ENCODE results near the gene ATXN3L. TPM values are rescaled to one million over a fixed set of nuclear protein-coding genes. Genes with fewer than 3 reads are reported as not detected.

ATXN3L gene
- total RNA-seq, 2 experiments from 2014 or later = not detected

DNA sequence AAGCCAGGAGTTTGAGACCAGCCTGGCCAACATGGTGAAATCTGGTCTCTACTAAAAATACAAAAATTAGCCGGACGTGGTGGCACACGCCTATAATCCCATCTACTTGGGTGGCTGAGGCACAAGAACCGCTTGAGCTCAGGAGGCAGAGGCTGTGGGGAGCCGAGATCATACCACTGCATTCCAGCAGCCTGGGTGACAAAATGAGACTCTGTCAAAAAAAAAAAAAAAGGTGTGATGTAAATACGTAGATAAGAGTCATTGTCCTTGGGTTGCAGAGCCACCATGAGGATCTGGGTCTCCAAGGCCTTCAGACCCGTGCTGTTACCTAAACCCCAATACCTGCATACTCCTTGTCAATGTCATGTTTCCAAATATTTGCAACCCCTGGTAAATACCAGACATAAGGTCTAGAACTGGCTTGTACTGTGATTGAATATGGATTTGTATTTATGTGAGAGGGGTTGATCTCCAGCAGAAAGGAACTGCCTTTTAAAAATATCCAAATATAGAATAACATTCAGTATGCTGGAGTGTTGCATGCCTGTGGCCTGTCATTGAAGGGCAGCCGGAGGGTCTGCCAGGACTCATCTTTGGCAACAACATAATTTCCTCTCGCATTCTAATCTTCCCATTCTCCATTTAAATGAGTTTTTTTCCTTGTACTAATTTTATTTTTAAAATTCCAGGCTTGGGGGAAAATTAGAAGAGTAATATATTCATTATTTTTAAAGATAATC lies 40.4 kb downstream of the ATXN3L start:
- POLR2A ChIA-PET = no interaction called here

DNA sequence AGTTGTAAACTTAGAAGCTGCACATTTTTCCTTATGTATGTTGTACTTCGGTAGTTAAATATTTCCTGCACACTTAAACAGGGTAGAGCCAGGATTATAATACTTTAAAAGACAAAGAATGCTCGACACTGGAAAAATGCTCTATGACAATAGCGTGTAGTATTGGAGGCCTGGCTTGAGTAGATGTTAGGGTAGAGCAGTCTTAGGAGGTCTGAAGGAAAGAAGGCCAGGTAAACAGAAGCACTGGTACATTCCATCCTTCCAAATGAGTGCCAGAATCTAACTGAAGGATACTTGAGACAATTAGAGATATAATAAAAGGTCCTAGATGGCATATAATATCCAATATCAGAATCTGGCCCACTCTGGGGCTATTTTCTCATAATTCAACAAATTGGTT lies 42.3 kb downstream of the ATXN3L start:
- Mint-ChIP-seq H3K27ac (no peak overlapping the region), H3K27me3 (ENCODE audit: low read depth) (no peaks in the 10 kb centered on the region), H3K4me1 (ENCODE audit: low read depth) (no peaks in the 10 kb centered on the region), H3K36me3 (ENCODE audit: low read depth) (no peaks in the 10 kb centered on the region), H3K9me3 (ENCODE audit: insufficient read depth) (no peaks in the 10 kb centered on the region), H3K4me3 (no peak overlapping the region)
- ChIA-PET CTCF (no interaction called here), POLR2A (no interaction called here)
- ATAC-seq (no peak), DNase-seq (no peak)

More for the DNA sequence above, 40.4 kb downstream of the ATXN3L start:
- Mint-ChIP-seq H3K27me3 (ENCODE audit: low read depth) (no peaks in the 10 kb centered on the region), H3K9me3 (ENCODE audit: insufficient read depth) (no peaks in the 10 kb centered on the region), H3K4me1 (ENCODE audit: low read depth) (no peaks in the 10 kb centered on the region), H3K4me3 (no peak overlapping the region), H3K27ac (no peak overlapping the region), H3K36me3 (ENCODE audit: low read depth) (no peaks in the 10 kb centered on the region)
- CTCF ChIA-PET = no interaction called here
- DNase-seq (no peak), ATAC-seq (no peak)

DNA sequence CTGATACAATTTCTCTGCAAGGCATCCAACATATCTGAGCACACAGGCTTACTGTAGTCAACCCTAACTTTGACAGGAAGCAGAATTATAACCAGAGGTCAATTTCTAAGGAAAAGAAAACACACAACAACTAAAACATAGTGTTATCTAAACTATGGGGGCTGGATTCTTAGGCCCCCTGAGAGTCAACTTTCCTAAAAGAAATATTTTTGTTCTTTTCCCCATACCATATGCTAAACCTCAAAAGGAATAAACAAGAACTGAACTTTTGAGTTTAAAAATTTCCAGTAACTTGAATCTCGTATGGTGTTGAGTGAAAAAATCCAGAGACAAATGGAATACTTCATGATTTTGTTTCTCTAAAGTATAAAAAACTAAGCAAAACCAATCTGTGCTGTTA lies 42.9 kb downstream of the ATXN3L start:
- H3K27ac Mint-ChIP-seq = no peak overlapping the region
- no peaks in the 10 kb centered on the region for H3K4me1 Mint-ChIP-seq (ENCODE audit: low read depth)
- no peak overlapping the region for H3K4me3 Mint-ChIP-seq
- DNase-seq (no peak), ATAC-seq (no peak)
- H3K27me3 Mint-ChIP-seq (ENCODE audit: low read depth) = no peaks in the 10 kb centered on the region
- ChIA-PET CTCF (no interaction called here), POLR2A (no interaction called here)
- no peaks in the 10 kb centered on the region for H3K36me3 Mint-ChIP-seq (ENCODE audit: low read depth)
- H3K9me3 Mint-ChIP-seq (ENCODE audit: insufficient read depth) = no peaks in the 10 kb centered on the region

DNA sequence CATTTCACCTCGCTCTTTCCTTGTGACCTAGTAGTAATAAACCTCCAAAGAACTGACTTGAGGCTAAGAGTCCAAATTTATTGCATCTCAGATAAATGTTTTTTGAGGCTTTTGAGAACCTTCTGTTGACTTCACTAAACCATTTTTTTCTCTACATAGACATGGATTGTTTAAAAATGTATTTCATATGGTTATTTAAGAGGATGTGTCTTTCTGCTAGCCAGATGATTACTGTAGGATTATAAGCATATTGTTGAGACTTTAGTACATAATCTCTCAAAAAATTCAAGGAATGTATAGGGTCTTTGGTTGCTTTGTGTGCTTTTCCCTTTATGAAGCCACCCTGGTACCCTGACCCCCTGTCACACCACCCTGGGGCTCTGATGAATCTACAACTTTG lies 44.8 kb downstream of the ATXN3L start:
- ATAC-seq = no peak
- H3K9me3 Mint-ChIP-seq (ENCODE audit: insufficient read depth) = no peaks in the 10 kb centered on the region
- ChIA-PET POLR2A (no interaction called here), CTCF (no interaction called here)
- no peak overlapping the region for H3K4me3 Mint-ChIP-seq
- H3K27ac Mint-ChIP-seq = no peak overlapping the region
- no peaks in the 10 kb centered on the region for H3K4me1 Mint-ChIP-seq (ENCODE audit: low read depth)
- no peaks in the 10 kb centered on the region for H3K36me3 Mint-ChIP-seq (ENCODE audit: low read depth)
- H3K27me3 Mint-ChIP-seq (ENCODE audit: low read depth) = no peaks in the 10 kb centered on the region
- no peak for DNase-seq

DNA sequence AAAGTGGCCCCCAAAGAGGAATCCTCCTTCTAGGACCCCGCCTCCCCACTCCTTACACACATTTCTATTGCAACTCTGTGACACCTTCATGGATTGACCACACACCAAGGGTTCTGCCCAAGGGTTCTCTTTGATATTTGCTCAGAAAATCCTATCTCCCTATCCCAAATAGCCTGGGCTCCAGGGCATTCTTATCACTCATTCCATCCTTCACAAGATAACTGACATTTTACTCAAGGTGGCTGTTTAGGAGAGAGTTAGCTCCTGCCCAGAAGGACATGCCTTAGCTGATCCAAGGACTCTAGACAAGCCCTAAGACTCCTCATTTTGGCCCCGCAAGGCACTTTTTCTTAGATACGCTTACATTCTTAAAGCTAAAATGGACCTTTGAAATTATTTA lies 47.4 kb downstream of the ATXN3L start:
- ChIA-PET CTCF (no interaction called here), POLR2A (no interaction called here)
- H3K27ac Mint-ChIP-seq = no peak overlapping the region
- H3K27me3 Mint-ChIP-seq (ENCODE audit: low read depth) = no peaks in the 10 kb centered on the region
- DNase-seq (no peak), ATAC-seq (no peak)
- H3K4me3 Mint-ChIP-seq = no peak overlapping the region
- no peaks in the 10 kb centered on the region for H3K9me3 Mint-ChIP-seq (ENCODE audit: insufficient read depth)
- H3K36me3 Mint-ChIP-seq (ENCODE audit: low read depth) = no peaks in the 10 kb centered on the region
- H3K4me1 Mint-ChIP-seq (ENCODE audit: low read depth) = no peaks in the 10 kb centered on the region

DNA sequence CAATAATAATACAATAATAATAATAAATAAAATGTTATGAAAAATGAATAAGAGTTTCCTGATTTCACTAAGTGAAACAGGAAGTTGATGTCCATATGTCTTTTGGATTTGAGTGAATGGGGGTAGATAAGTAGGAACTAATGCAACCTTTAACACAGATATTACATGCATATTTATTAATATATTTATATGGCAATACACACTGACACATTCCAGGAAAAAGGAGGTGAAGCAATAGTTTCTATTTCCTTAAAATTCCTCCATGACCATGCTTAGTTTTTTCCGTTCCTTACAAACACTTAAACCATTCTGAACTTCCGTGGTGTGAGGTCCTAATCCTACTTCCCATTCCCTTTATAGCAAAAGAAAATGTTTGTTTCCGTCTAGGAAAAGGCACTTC lies 48.3 kb downstream of the ATXN3L start:
- POLR2A ChIA-PET = no interaction called here
- DNase-seq (no peak), ATAC-seq (no peak)
- no peaks in the 10 kb centered on the region for H3K9me3 Mint-ChIP-seq (ENCODE audit: insufficient read depth)
- H3K4me3 Mint-ChIP-seq = no peak overlapping the region
- no peaks in the 10 kb centered on the region for H3K27me3 Mint-ChIP-seq (ENCODE audit: low read depth)
- no peaks in the 10 kb centered on the region for H3K4me1 Mint-ChIP-seq (ENCODE audit: low read depth)
- no peak overlapping the region for H3K27ac Mint-ChIP-seq
- no peaks in the 10 kb centered on the region for H3K36me3 Mint-ChIP-seq (ENCODE audit: low read depth)
- CTCF ChIA-PET = no interaction called here

DNA sequence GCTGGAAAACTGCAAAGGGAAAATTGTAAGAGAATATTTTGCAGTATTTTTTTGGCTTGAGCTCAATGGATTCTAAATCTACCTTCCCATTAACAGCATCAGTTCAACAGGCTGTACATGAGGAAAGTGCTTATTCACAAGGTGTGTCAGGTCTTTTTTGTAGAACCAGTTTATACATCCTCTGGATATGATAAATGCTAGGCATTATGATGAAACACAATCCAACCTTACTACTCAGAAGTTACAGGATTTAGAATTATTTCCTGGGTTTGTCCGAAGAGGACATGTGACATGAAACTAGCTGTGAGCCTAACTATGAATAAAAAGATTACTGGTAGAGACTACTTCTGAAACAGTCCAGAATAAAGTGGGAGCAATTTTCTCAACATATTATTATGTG lies 49.5 kb downstream of the ATXN3L start:
- Mint-ChIP-seq H3K36me3 (ENCODE audit: low read depth) (no peaks in the 10 kb centered on the region), H3K4me1 (ENCODE audit: low read depth) (no peaks in the 10 kb centered on the region), H3K27me3 (ENCODE audit: low read depth) (no peaks in the 10 kb centered on the region), H3K27ac (no peak overlapping the region), H3K4me3 (no peak overlapping the region), H3K9me3 (ENCODE audit: insufficient read depth) (no peaks in the 10 kb centered on the region)
- DNase-seq (no peak), ATAC-seq (no peak)
- ChIA-PET POLR2A (no interaction called here), CTCF (interaction anchor here (0.7 kb wide), 1 partner anchor 27 kb away, joined by 3 read pairs; no protein-coding TSS in a partner anchor)

DNA sequence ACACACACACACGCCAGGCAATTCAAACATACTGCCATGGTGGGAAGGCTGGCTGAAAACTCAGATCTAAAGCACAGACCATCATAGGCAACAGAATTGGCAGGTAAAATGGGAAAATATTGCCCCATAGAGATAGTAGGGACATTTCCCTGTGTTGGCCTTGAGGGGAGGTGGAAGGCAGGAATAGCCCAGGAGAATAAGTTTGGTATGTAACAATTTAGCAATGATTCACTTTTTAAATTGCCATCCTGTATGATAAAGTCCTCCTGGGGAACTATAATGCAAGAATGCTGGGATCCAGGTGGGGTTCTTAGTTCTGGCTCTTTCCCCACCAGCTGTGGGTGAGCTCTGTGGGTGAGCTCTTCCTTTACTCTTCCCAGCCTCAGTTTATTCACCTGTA lies 51.0 kb downstream of the ATXN3L start:
- Mint-ChIP-seq H3K27ac (no peak overlapping the region), H3K36me3 (ENCODE audit: low read depth) (no peaks in the 10 kb centered on the region), H3K9me3 (ENCODE audit: insufficient read depth) (no peaks in the 10 kb centered on the region), H3K27me3 (ENCODE audit: low read depth) (no peaks in the 10 kb centered on the region), H3K4me3 (no peak overlapping the region), H3K4me1 (ENCODE audit: low read depth) (no peaks in the 10 kb centered on the region)
- DNase-seq (no peak), ATAC-seq (no peak)
- ChIA-PET CTCF (no interaction called here), POLR2A (no interaction called here)

Other genes starting within 250 kb of the ATXN3L start
- 10 to 100 TPM; 14.2 to 15.6 TPM for gene EGFL6, start 249.5 kb upstream of the ATXN3L start, total RNA-seq

Measured in activated CD8-positive, alpha-beta T cell treated with anti-CD3 and anti-CD28 coated beads, Interleukin-2, amount 10 ng/mL, durations not matched to agents 7 days and 5 days (primary cell).